Vagina (tissue), 2 donors: ENCODE measurements around the gene KCP. TPM values are rescaled to one million over a fixed set of nuclear protein-coding genes. Genes with fewer than 3 reads are reported as not detected.

Experiments used
- DNase-seq, 2 donors: peaks; one replicate each; pipeline ENCODE4 v3.0.0-alpha.2; 2017; ENCODE audit errors: extremely low spot score in 2 of 2
- H3K27ac ChIP-seq: fragments of 200-600 bp; sonication (generic); one replicate; pipeline ENCODE4 v1.5.1; 2019
- H3K27me3 ChIP-seq: fragments of 200-600 bp; sonication (generic); one replicate; pipeline ENCODE4 v1.5.1; 2019
- H3K36me3 ChIP-seq, 2 donors: fragments of 200-600 bp; sonication (generic); one replicate each; pipeline ENCODE4 v1.5.1; 2017 to 2019
- H3K4me1 ChIP-seq: fragments of 200-600 bp; sonication (generic); one replicate; pipeline ENCODE4 v1.5.1; 2019
- H3K4me3 ChIP-seq, 2 donors: fragments of 200-600 bp; sonication (generic); 1 replicate in 1 of 2; 2 replicates in 1 of 2; pipeline ENCODE4 v1.5.1; 2016 to 2019
- H3K9me3 ChIP-seq: fragments of 200-600 bp; sonication (generic); one replicate; pipeline ENCODE4 v1.5.1; 2019
- POLR2A ChIP-seq, 2 donors: fragments of 450-650 bp; IDR thresholded peaks; one replicate each; pipeline ENCODE4 v1.6.1; 2017; ENCODE audit warnings: antibody characterized with exemption in 2 of 2, mild to moderate bottlenecking in 2 of 2, moderate library complexity in 2 of 2
- POLR2AphosphoS5 ChIP-seq, 2 donors: sonication (generic); formaldehyde crosslinking; IDR thresholded peaks; one replicate each; pipeline ENCODE4 v1.9.0; 2017; ENCODE audit warnings: antibody characterized with exemption in 2 of 2, mild to moderate bottlenecking in 2 of 2, low read depth in 1 of 2; ENCODE audit not compliant: insufficient read depth in 1 of 2
- intact Hi-C: fragments of 100-400 bp; cut with DNase I; formaldehyde crosslinking; loops from one replicate; pipeline ENCODE4 v1.15.1; 2023
- total RNA-seq: library from RNA; depleted of rRNA; stranded (reverse); fragments of >200 nt; gene quantifications from one replicate; pipeline ENCODE4 v1.2.3, GENCODE V29; 2016
- TF ChIP-seq, protein P1 (sequence below), 3 experiments: fragments of 450-650 bp in 2 of 3; fragments of 200-600 bp in 1 of 3; sonication (generic) in 1 of 3; IDR thresholded peaks; one replicate each; pipeline ENCODE4 v1.5.1; 2017 to 2019; ENCODE audit warnings: antibody characterized with exemption in 3 of 3, mild to moderate bottlenecking in 2 of 3, moderate library complexity in 2 of 3

Gene KCP
- total RNA-seq, 1 donor from 2014 or later, result 1.2 TPM

DNA sequence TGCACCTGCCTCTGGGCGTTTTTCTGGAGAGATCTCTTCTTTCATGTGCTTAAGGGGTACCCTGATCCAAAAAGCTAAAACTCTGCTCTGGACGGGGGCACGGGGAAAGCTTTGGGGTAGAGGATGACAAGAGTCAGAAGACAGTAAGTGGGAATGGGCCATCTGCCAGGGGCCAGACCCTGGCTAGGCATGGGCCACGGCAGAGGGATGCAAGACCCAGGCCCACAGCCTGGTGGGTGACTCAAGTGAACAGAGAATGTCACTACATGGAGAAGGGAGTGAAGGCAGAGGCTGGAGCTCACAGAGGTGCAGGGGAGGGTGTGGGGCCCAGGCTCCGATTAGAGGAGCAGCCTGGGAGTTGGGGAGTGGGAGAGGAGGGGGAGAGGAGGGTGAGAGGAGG lies 65.0 kb downstream of the KCP start:
- DNase-seq, result no peak
- Histone ChIP-seq H3K36me3 (peaks cover 0 to 36% of the 10 kb centered on the region in 2 donors), H3K4me3 (no peak overlapping the region), H3K27ac (no peak overlapping the region), H3K9me3 (no peaks in the 10 kb centered on the region), H3K4me1 (no peaks in the 10 kb centered on the region), H3K27me3 (no peaks in the 10 kb centered on the region)
- TF ChIP-seq POLR2A (IDR thresholded peaks at IDR 0.05) (no peak), POLR2AphosphoS5 (IDR thresholded peaks at IDR 0.05; ENCODE audit: insufficient read depth in 1 of 2, low read depth in 1 of 2) (no peak)
- TF ChIP-seq, protein P1, sequence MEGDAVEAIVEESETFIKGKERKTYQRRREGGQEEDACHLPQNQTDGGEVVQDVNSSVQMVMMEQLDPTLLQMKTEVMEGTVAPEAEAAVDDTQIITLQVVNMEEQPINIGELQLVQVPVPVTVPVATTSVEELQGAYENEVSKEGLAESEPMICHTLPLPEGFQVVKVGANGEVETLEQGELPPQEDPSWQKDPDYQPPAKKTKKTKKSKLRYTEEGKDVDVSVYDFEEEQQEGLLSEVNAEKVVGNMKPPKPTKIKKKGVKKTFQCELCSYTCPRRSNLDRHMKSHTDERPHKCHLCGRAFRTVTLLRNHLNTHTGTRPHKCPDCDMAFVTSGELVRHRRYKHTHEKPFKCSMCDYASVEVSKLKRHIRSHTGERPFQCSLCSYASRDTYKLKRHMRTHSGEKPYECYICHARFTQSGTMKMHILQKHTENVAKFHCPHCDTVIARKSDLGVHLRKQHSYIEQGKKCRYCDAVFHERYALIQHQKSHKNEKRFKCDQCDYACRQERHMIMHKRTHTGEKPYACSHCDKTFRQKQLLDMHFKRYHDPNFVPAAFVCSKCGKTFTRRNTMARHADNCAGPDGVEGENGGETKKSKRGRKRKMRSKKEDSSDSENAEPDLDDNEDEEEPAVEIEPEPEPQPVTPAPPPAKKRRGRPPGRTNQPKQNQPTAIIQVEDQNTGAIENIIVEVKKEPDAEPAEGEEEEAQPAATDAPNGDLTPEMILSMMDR (IDR thresholded peaks at IDR 0.05), result no peak
- intact Hi-C loops, result no loop called here

DNA sequence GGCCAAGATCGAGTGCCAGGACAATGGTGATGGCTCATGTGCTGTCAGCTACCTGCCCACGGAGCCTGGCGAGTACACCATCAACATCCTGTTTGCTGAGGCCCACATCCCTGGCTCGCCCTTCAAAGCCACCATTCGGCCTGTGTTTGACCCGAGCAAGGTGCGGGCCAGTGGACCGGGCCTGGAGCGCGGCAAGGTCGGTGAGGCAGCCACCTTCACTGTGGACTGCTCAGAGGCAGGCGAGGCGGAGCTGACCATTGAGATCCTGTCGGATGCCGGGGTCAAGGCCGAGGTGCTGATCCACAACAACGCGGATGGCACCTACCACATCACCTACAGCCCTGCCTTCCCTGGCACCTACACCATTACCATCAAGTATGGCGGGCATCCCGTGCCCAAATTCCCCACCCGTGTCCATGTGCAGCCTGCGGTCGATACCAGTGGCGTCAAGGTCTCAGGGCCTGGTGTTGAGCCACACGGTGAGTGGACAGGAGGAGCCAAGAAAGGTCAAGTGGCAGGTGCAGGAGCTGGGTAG lies 65.7 kb downstream of the KCP start:
- Histone ChIP-seq H3K9me3 (no peaks in the 10 kb centered on the region), H3K27ac (no peak overlapping the region), H3K36me3 (peaks cover 0 to 39% of the 10 kb centered on the region in 2 donors), H3K4me1 (no peaks in the 10 kb centered on the region), H3K27me3 (no peaks in the 10 kb centered on the region), H3K4me3 (no peak overlapping the region)
- DNase-seq, result no peak
- intact Hi-C loops, result no loop called here
- TF ChIP-seq, protein P1 (IDR thresholded peaks at IDR 0.05), result no peak
- TF ChIP-seq POLR2A (IDR thresholded peaks at IDR 0.05) (no peak), POLR2AphosphoS5 (IDR thresholded peaks at IDR 0.05; ENCODE audit: insufficient read depth in 1 of 2, low read depth in 1 of 2) (no peak)

DNA sequence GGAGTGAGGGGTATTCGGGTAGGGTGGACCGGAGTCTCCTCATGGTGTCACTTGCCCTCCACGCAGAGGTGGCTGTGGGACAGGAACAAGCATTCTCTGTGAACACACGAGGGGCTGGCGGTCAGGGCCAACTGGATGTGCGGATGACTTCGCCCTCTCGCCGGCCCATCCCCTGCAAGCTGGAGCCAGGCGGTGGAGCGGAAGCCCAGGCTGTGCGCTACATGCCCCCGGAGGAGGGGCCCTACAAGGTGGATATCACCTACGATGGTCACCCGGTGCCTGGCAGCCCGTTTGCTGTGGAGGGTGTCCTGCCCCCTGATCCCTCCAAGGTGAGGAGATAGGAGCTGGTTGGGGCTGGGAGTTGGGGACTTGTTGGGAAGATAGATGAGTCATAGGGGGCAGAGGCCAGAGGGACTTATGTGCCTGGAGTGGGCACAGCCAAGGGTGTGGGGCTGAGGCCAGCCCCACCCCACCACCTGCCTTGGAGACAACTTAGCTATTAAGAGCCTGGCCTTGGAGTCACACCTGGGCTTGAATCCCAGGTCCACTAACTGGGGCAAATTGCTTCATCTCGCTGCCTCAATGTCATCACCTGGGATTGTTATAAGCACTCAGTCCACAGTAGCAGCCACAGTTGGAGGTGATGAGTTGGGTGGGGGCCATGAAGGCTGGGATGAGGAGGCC lies 66.4 kb downstream of the KCP start:
- intact Hi-C loops, result no loop called here
- Histone ChIP-seq H3K27me3 (no peaks in the 10 kb centered on the region), H3K9me3 (no peaks in the 10 kb centered on the region), H3K4me1 (no peaks in the 10 kb centered on the region), H3K27ac (no peak overlapping the region), H3K4me3 (no peak overlapping the region), H3K36me3 (peaks cover 0 to 42% of the 10 kb centered on the region in 2 donors)
- DNase-seq, result no peak
- TF ChIP-seq, protein P1 (IDR thresholded peaks at IDR 0.05), result no peak
- TF ChIP-seq POLR2A (IDR thresholded peaks at IDR 0.05) (no peak), POLR2AphosphoS5 (IDR thresholded peaks at IDR 0.05; ENCODE audit: insufficient read depth in 1 of 2, low read depth in 1 of 2) (no peak)

DNA sequence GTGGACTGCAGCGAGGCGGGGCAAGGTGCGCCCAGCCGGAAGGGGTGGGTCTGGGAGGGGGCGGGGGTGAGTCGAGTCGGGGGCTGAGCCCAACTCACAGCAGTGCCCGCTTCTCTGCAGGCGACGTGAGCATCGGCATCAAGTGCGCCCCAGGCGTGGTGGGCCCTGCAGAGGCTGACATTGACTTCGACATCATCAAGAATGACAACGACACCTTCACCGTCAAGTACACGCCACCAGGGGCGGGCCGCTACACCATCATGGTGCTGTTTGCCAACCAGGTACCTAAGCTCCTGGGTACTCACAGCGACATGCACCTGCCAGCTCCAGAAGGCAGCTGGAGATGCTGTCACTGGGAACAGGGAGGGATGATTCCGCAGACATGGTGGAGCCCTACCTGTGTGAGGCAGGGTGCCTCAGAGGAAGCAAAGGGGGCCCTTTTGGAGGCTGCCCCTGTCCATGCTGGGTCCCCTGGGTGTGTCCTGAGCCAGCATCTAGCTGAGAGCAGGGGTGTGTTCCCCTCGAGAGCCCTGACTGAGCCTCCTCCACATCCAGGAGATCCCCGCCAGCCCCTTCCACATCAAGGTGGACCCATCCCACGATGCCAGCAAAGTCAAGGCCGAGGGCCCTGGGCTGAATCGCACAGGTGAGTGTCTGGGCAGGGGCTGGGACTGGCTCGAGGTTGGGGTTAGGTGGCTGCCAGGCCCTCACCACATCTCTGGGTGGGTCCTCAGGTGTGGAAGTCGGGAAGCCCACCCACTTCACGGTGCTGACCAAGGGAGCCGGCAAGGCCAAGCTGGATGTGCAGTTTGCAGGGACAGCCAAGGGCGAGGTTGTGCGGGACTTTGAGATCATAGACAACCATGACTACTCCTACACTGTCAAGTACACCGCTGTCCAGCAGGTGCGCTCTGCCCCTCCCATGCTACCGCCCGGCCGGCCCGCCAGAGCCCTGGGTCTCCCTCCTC lies 67.6 kb downstream of the KCP start:
- H3K4me3 ChIP-seq, result no peak overlapping the region
- intact Hi-C loops, result no loop called here
- no peak overlapping the region for H3K27ac ChIP-seq
- H3K27me3 ChIP-seq, result no peaks in the 10 kb centered on the region
- no peaks in the 10 kb centered on the region for H3K9me3 ChIP-seq
- TF ChIP-seq, protein P1 (IDR thresholded peaks at IDR 0.05), result no peak
- TF ChIP-seq POLR2AphosphoS5 (IDR thresholded peaks at IDR 0.05; ENCODE audit: insufficient read depth in 1 of 2, low read depth in 1 of 2) (no peak), POLR2A (IDR thresholded peaks at IDR 0.05) (no peak)
- peaks cover 0 to 46% of the 10 kb centered on the region in 2 donors for H3K36me3 ChIP-seq
- no peaks in the 10 kb centered on the region for H3K4me1 ChIP-seq
- no peak for DNase-seq
